Upper lobe of left lung (tissue), 6 donors: ENCODE data around the gene NUP155. TPM values are rescaled to one million over a fixed set of nuclear protein-coding genes. Genes with fewer than 3 reads are reported as not detected.

Source experiments
- ATAC-seq, 2 donors: fragments of 200-7000 bp; cut with Tn5 transposase; one replicate each; pipeline ENCODE4 v1.9.1; 2022; ENCODE audit warnings: mild to moderate bottlenecking in 2 of 2, moderate library complexity in 2 of 2; ENCODE audit not compliant: low FRiP score in 2 of 2
- DNase-seq, 2 donors: peaks; one replicate each; pipeline ENCODE4 v3.0.0-alpha.2; 2019 to 2020
- H3K27ac ChIP-seq, 4 donors: fragments of 200-600 bp; sonication (generic); one replicate each; pipeline ENCODE4 v1.5.1; 2016 to 2019
- H3K27me3 ChIP-seq, 4 donors: fragments of 200-600 bp; sonication (generic); one replicate each; pipeline ENCODE4 v1.5.1; 2017 to 2019
- H3K36me3 ChIP-seq, 4 donors: fragments of 200-600 bp; sonication (generic); one replicate each; pipeline ENCODE4 v1.5.1; 2016 to 2019
- H3K4me1 ChIP-seq, 4 donors: fragments of 200-600 bp; sonication (generic); one replicate each; pipeline ENCODE4 v1.5.1; 2018 to 2019
- H3K4me3 ChIP-seq, 4 donors: fragments of 200-600 bp; sonication (generic); one replicate each; pipeline ENCODE4 v1.5.1; 2017 to 2019; ENCODE audit warnings: mild to moderate bottlenecking in 2 of 4, moderate library complexity in 1 of 4
- H3K9me3 ChIP-seq, 4 donors: fragments of 200-600 bp; sonication (generic); one replicate each; pipeline ENCODE4 v1.5.1; 2018 to 2019
- CTCF ChIP-seq, 6 experiments: fragments of 450-650 bp in 4 of 6; fragments of 200-600 bp in 2 of 6; sonication (generic) in 2 of 6; IDR thresholded peaks; one replicate each; pipeline ENCODE4 v1.5.1; 2016 to 2019; ENCODE audit warnings: antibody characterized with exemption in 6 of 6
- EP300 ChIP-seq, 4 donors: sonication (generic); formaldehyde crosslinking; IDR thresholded peaks; one replicate each; pipeline ENCODE4 v1.5.1; 2017; ENCODE audit warnings: antibody characterized with exemption in 4 of 4, control low read depth in 2 of 4
- POLR2A ChIP-seq, 4 donors: fragments of 450-650 bp; IDR thresholded peaks; one replicate each; pipeline ENCODE4 v1.5.1; 2016 to 2017; ENCODE audit warnings: antibody characterized with exemption in 4 of 4, mild to moderate bottlenecking in 2 of 4
- POLR2AphosphoS5 ChIP-seq, 2 donors: sonication (generic); formaldehyde crosslinking; IDR thresholded peaks; one replicate each; pipeline ENCODE4 v1.5.1; 2017; ENCODE audit warnings: antibody characterized with exemption in 2 of 2
- WGBS, 2 donors: methylation state at CpG; one replicate each; pipeline ENCODE4 v1.1.5; 2017 to 2018; 5-methylcytosine and 5-hydroxymethylcytosine counted together
- small RNA-seq, 4 donors: library from RNA; depleted of rRNA; stranded (forward); fragments of <200 nt; gene quantifications; one replicate each; pipeline ENCODE3, GENCODE V24; 2016
- total RNA-seq, 6 donors: library from RNA; depleted of rRNA in 4 of 6; stranded (reverse); fragments of >200 nt in 4 of 6; gene quantifications; one replicate each; pipeline versions ENCODE4 v1.1.0 to v1.2.1, GENCODE V29; 2016 to 2021
- donor health status: DM: no; HTN: no; CAD: no; lungs with moderate emphysema.
- donor health status: DM: no; HTN: yes; CAD: no; lungs with severe emphysema.

NUP155 gene
- total RNA-seq, 6 donors from 2014 or later, result 6.1 to 25.5 (median 17.4) TPM

GRCh38 chr5:37248421-37248969, 122.4 kb downstream of the NUP155 start:
- no peak for TF ChIP-seq EP300 (IDR thresholded peaks at IDR 0.05)
- no peak for TF ChIP-seq CTCF (IDR thresholded peaks at IDR 0.05)
- no peak for TF ChIP-seq POLR2A (IDR thresholded peaks at IDR 0.05)
- TF ChIP-seq POLR2AphosphoS5 (IDR thresholded peaks at IDR 0.05), result no peak
- H3K9me3 ChIP-seq, result no peaks in the 10 kb centered on the region
- ATAC-seq, result no peak
- peak overlapping the region; percentile 62 to 82 (median 71) for H3K4me3 ChIP-seq
- WGBS, 2 donors, result 5 to 7% methylated on average over 19 of the region's 19 CpGs
- H3K27ac ChIP-seq, result peak overlapping the region; percentile 89 to 96 (median 92)
- H3K27me3 ChIP-seq, result no peaks in the 10 kb centered on the region
- peaks cover 15 to 29% (median 18%) of the 10 kb centered on the region in 4 donors for H3K4me1 ChIP-seq
- no peak for DNase-seq
- H3K36me3 ChIP-seq, result peaks cover 0 to 3% (median 0%) of the 10 kb centered on the region in 4 donors

GRCh38 chr5:37247496-37247895, 123.4 kb downstream of the NUP155 start:
- ATAC-seq, result no peak
- 88% methylated on average over 4 of the region's 4 CpGs for WGBS, 2 donors
- no peaks in the 10 kb centered on the region for H3K9me3 ChIP-seq
- H3K27ac ChIP-seq, result no peak overlapping the region
- no peak for TF ChIP-seq EP300 (IDR thresholded peaks at IDR 0.05)
- TF ChIP-seq CTCF (IDR thresholded peaks at IDR 0.05), result no peak
- no peak for TF ChIP-seq POLR2A (IDR thresholded peaks at IDR 0.05)
- no peak for TF ChIP-seq POLR2AphosphoS5 (IDR thresholded peaks at IDR 0.05)
- no peaks in the 10 kb centered on the region for H3K27me3 ChIP-seq
- H3K4me3 ChIP-seq, result no peak overlapping the region
- H3K36me3 ChIP-seq, result peaks cover 0 to 3% (median 0%) of the 10 kb centered on the region in 4 donors
- DNase-seq, result no peak
- H3K4me1 ChIP-seq, result peaks cover 15 to 29% (median 18%) of the 10 kb centered on the region in 4 donors

GRCh38 chr5:37247036-37247435, 123.9 kb downstream of the NUP155 start:
- Histone ChIP-seq H3K4me3 (no peak overlapping the region), H3K27me3 (no peaks in the 10 kb centered on the region), H3K9me3 (no peaks in the 10 kb centered on the region), H3K36me3 (peaks cover 0 to 5% (median 0%) of the 10 kb centered on the region in 4 donors), H3K4me1 (peaks cover 15 to 29% (median 18%) of the 10 kb centered on the region in 4 donors), H3K27ac (no peak overlapping the region)
- 39 to 65% methylated on average over 1 of the region's 1 CpG for WGBS, 2 donors
- ATAC-seq (no peak), DNase-seq (no peak)
- TF ChIP-seq POLR2AphosphoS5 (IDR thresholded peaks at IDR 0.05) (no peak), EP300 (IDR thresholded peaks at IDR 0.05) (no peak), CTCF (IDR thresholded peaks at IDR 0.05) (no peak)

Small RNA genes lying within 50 kb of the gene (small RNA-seq; reads per million reads assigned to genes)
- 0 reads per million in 4 donors for gene RNU7-75P

Other genes with a start within 250 kb of the NUP155 start
- 10 to 100 TPM; 15.5 to 58.0 (median 27.5) TPM for gene CPLANE1, start 121.7 kb downstream of the NUP155 start, total RNA-seq
- 10 to 100 TPM; 20.7 to 75.4 (median 27.9) TPM for gene WDR70, start 8.2 kb upstream of the NUP155 start, total RNA-seq